ENCODE results near the gene ARL6.

DNA sequence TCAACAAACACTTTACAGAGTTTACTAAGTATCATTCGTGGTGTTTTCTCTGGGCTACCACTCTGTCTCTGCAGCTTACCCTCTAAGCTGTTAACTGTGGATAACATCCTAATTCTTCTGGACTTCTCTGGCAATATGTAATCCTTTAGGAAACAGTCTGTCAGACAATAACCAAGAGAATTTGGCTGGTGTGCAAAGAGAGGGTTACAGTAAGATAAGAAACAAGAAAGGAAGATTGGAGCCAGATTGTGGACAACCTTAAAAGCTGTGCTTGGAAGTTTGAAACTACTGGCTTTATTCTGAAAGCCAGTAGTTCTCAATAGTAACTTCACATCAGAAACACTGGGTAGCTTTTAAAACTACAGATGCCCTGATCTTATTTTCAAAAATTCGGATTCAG is 778 bp downstream of the ARL6 start:
- TF ChIP-seq, protein P1, sequence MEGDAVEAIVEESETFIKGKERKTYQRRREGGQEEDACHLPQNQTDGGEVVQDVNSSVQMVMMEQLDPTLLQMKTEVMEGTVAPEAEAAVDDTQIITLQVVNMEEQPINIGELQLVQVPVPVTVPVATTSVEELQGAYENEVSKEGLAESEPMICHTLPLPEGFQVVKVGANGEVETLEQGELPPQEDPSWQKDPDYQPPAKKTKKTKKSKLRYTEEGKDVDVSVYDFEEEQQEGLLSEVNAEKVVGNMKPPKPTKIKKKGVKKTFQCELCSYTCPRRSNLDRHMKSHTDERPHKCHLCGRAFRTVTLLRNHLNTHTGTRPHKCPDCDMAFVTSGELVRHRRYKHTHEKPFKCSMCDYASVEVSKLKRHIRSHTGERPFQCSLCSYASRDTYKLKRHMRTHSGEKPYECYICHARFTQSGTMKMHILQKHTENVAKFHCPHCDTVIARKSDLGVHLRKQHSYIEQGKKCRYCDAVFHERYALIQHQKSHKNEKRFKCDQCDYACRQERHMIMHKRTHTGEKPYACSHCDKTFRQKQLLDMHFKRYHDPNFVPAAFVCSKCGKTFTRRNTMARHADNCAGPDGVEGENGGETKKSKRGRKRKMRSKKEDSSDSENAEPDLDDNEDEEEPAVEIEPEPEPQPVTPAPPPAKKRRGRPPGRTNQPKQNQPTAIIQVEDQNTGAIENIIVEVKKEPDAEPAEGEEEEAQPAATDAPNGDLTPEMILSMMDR (IDR thresholded peaks at IDR 0.05) = no peak
- TF ChIP-seq POLR2A (IDR thresholded peaks at IDR 0.05) = no peak

Data from right lobe of liver (tissue), 4 donors.